Mesothelial cell of epicardium (in vitro differentiated cells): ENCODE results near the gene OSBPL2. TPM values are rescaled to one million over a fixed set of nuclear protein-coding genes. Genes with fewer than 3 reads are reported as not detected.

Experiments used
- DNase-seq, 2 experiments: peaks; one replicate each; pipeline ENCODE4 v3.0.0; 2021; ENCODE audit warnings: low spot score in 2 of 2; ENCODE audit not compliant: unreplicated experiment in 2 of 2
- H3K27ac Mint-ChIP-seq: 2 replicates; pipeline ENCODE4 v1.8.0; 2021; ENCODE audit warnings: mixed read lengths
- H3K27me3 Mint-ChIP-seq: 2 replicates; pipeline ENCODE4 v1.8.0; 2021; ENCODE audit warnings: low read depth, mixed read lengths
- H3K36me3 Mint-ChIP-seq: 2 replicates; pipeline ENCODE4 v1.8.0; 2021; ENCODE audit warnings: mixed read lengths
- H3K4me1 Mint-ChIP-seq: 2 replicates; pipeline ENCODE4 v1.8.0; 2021; ENCODE audit warnings: mixed read lengths
- H3K4me3 Mint-ChIP-seq: 2 replicates; pipeline ENCODE4 v1.8.0; 2021; ENCODE audit warnings: mild to moderate bottlenecking, moderate library complexity, mixed read lengths
- H3K9me3 Mint-ChIP-seq: 2 replicates; pipeline ENCODE4 v1.8.0; 2021; ENCODE audit warnings: mixed read lengths
- total RNA-seq: library from RNA; stranded (reverse); gene quantifications from 3 replicates; pipeline ENCODE4 v1.2.1, GENCODE V29; 2021
- TF ChIP-seq, protein P1 (sequence below): fragments of 200-600 bp; sonication (generic); IDR thresholded peaks from one replicate; pipeline ENCODE4 v1.5.0; 2021; ENCODE audit warnings: antibody characterized with exemption; ENCODE audit not compliant: unreplicated experiment

Gene OSBPL2
- total RNA-seq, 1 donor from 2014 or later = 57.7 TPM

GRCh38 chr20:62228982-62229545, 9.3 kb upstream of the OSBPL2 start:
- H3K4me1 Mint-ChIP-seq = no peaks in the 10 kb centered on the region
- no peak overlapping the region for H3K27ac Mint-ChIP-seq
- peaks cover 34% of the 10 kb centered on the region for H3K27me3 Mint-ChIP-seq
- DNase-seq = no peak
- H3K36me3 Mint-ChIP-seq = no peaks in the 10 kb centered on the region
- H3K4me3 Mint-ChIP-seq = no peak overlapping the region
- TF ChIP-seq, protein P1, sequence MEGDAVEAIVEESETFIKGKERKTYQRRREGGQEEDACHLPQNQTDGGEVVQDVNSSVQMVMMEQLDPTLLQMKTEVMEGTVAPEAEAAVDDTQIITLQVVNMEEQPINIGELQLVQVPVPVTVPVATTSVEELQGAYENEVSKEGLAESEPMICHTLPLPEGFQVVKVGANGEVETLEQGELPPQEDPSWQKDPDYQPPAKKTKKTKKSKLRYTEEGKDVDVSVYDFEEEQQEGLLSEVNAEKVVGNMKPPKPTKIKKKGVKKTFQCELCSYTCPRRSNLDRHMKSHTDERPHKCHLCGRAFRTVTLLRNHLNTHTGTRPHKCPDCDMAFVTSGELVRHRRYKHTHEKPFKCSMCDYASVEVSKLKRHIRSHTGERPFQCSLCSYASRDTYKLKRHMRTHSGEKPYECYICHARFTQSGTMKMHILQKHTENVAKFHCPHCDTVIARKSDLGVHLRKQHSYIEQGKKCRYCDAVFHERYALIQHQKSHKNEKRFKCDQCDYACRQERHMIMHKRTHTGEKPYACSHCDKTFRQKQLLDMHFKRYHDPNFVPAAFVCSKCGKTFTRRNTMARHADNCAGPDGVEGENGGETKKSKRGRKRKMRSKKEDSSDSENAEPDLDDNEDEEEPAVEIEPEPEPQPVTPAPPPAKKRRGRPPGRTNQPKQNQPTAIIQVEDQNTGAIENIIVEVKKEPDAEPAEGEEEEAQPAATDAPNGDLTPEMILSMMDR = no peak
- no peaks in the 10 kb centered on the region for H3K9me3 Mint-ChIP-seq

- Mint-ChIP-seq H3K36me3 (no peaks in the 10 kb centered on the region), H3K4me1 (no peaks in the 10 kb centered on the region), H3K27me3 (peaks cover 28% of the 10 kb centered on the region), H3K4me3 (no peak overlapping the region), H3K27ac (no peak overlapping the region), H3K9me3 (no peaks in the 10 kb centered on the region)
- TF ChIP-seq, protein P1 = no peak
- no peak for DNase-seq
Measured at GRCh38 chr20:62229667-62230066, 8.7 kb upstream of the OSBPL2 start.

- no peaks in the 10 kb centered on the region for H3K9me3 Mint-ChIP-seq
- H3K27ac Mint-ChIP-seq = no peak overlapping the region
- DNase-seq = no peak
- H3K4me3 Mint-ChIP-seq = no peak overlapping the region
- TF ChIP-seq, protein P1 = no peak
- no peaks in the 10 kb centered on the region for H3K36me3 Mint-ChIP-seq
- H3K4me1 Mint-ChIP-seq = no peaks in the 10 kb centered on the region
- H3K27me3 Mint-ChIP-seq = peaks cover 22% of the 10 kb centered on the region
Measured at GRCh38 chr20:62230276-62230675, 8.0 kb upstream of the OSBPL2 start.

DNA sequence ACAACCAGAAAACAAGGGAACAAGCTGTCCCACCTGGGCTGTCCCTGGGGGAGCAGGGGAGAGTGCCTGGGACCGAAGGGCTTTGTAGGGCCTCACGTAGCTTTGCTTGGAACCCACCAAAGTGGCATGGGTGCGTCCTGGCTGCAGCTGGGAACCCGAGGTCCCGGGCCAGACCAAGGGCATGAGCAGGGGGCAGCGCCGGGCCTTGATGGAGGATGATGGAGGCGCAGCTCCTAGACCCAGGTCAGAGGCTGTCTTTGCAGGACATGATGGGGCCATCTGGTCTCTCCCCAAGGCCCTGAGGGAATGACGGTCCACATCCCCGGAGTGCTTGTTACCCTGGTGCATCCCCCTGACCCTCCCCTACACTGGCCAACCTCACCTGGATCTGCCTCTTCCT, 7.6 kb upstream of the OSBPL2 start:
- H3K36me3 Mint-ChIP-seq = no peaks in the 10 kb centered on the region
- DNase-seq = no peak
- TF ChIP-seq, protein P1 = no peak
- no peak overlapping the region for H3K27ac Mint-ChIP-seq
- no peaks in the 10 kb centered on the region for H3K4me1 Mint-ChIP-seq
- no peak overlapping the region for H3K4me3 Mint-ChIP-seq
- H3K27me3 Mint-ChIP-seq = peaks cover 18% of the 10 kb centered on the region
- no peaks in the 10 kb centered on the region for H3K9me3 Mint-ChIP-seq

DNA sequence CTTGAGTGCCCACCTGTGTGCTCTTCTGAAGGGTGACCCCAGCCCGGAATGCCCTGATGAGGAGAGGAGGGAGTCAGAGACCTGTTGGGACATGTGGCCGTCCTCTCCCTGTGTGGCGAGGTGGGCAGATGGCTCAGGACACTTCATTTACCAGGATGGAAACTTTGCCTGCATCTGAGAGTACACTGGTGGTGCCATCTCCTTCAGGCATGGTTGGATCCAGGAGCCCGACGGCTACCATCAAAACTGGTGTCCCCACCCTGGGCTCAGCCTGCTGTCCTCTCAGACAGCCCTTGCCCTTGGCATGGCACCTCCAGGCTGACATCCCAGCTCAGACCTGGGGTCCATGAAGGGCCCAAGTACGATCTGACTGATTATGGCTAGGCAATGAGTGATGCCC, 7.0 kb upstream of the OSBPL2 start:
- TF ChIP-seq, protein P1 = no peak
- Mint-ChIP-seq H3K4me3 (no peak overlapping the region), H3K36me3 (no peaks in the 10 kb centered on the region), H3K27ac (no peak overlapping the region), H3K27me3 (peaks cover 12% of the 10 kb centered on the region), H3K4me1 (no peaks in the 10 kb centered on the region), H3K9me3 (no peaks in the 10 kb centered on the region)
- DNase-seq = no peak

DNA sequence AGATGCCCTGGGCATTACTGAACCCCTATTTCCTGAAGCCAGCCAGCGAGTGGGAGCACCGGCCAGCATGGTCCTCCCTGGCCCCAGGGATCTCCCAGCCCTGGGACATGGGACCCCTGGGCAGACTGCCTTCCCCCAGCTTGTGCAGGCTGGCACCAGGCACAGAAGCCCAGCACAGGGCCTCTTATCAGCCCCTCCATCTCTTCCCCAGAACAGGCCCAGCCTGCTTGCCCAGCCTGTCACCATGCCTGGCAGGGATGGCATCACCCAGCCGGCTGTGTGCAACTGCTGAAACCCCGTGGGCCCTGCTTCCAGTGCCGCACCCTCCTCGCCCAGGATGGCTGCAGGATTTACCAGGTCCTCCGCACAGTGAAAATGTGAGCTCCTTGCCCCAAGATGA, 6.1 kb upstream of the OSBPL2 start:
- DNase-seq = no peak
- no peaks in the 10 kb centered on the region for H3K36me3 Mint-ChIP-seq
- H3K27ac Mint-ChIP-seq = no peak overlapping the region
- peaks cover 3% of the 10 kb centered on the region for H3K27me3 Mint-ChIP-seq
- H3K4me3 Mint-ChIP-seq = no peak overlapping the region
- H3K9me3 Mint-ChIP-seq = no peaks in the 10 kb centered on the region
- TF ChIP-seq, protein P1 = no peak
- no peaks in the 10 kb centered on the region for H3K4me1 Mint-ChIP-seq
